HepG2 (cell line): ENCODE data around the gene VSIG10L. TPM values are rescaled to one million over a fixed set of nuclear protein-coding genes. Genes with fewer than 3 reads are reported as not detected.

Source experiments
- ATAC-seq: fragments of 200-7000 bp; cut with Tn5 transposase; 3 replicates; pipeline ENCODE4 v1.9.1; 2020; ENCODE audit warnings: mild to moderate bottlenecking, moderate library complexity
- BruUV-seq: library from RNA; stranded (reverse); fragments of 400-500 nt; replicated peaks from 2 replicates; lab custom pipeline; 2021; lab: Mats Ljungman, UMichigan
- CTCF ChIA-PET: fragments of 300-600 bp; formaldehyde crosslinking; extraction: SDS; loops from one replicate; lab custom pipeline; 2021; ENCODE audit warnings: low total read pairs, inconsistent platforms, low intra/inter-chr PET ratio; lab: Yijun Ruan, JAX
- POLR2A ChIA-PET: fragments of 350-600 bp; sonication (Branson Sonifier 250); formaldehyde crosslinking; loops from one replicate; lab custom pipeline; 2020; ENCODE audit warnings: antibody characterized with exemption, inconsistent platforms; lab: Yijun Ruan, JAX
- DNase-seq: peaks from one replicate; pipeline ENCODE4 v3.0.0-alpha.2; 2015; ENCODE audit warnings: low spot score
- FAIRE-seq: peaks from 3 replicates; lab custom pipeline; 2011; peaks lifted over from hg19 to GRCh38; lab: Jason Lieb, UNC
- H2AFZ ChIP-seq: one replicate; pipeline ENCODE4 v1.6.1; 2011; ENCODE audit warnings: low read length, inconsistent platforms
- H3K27ac ChIP-seq: fragments of 300-600 bp; 3 replicates; pipeline ENCODE4 v1.8.0; 2011; ENCODE audit warnings: mixed run types, mild to moderate bottlenecking, mixed read lengths, low read length, inconsistent platforms; ENCODE audit not compliant: insufficient read depth; ENCODE audit errors: extremely low read length
- H3K27me3 ChIP-seq, 2 experiments: fragments of 200-600 bp in 1 of 2; 2 replicates in 1 of 2; 3 replicates in 1 of 2; pipeline versions ENCODE4 v1.6.0 to v1.8.0; 2011; ENCODE audit warnings: low read length in 2 of 2, mild to moderate bottlenecking in 2 of 2, moderate library complexity in 2 of 2, inconsistent platforms in 1 of 2; ENCODE audit not compliant: insufficient read depth in 2 of 2, control insufficient read depth in 1 of 2
- H3K36me3 ChIP-seq, 2 experiments: fragments of 200-600 bp in 1 of 2; replicated peaks in 1 of 2; 2 replicates in 1 of 2; 3 replicates in 1 of 2; pipeline versions ENCODE4 v1.5.1 to v1.8.0; 2011; ENCODE audit warnings: low read length in 2 of 2, inconsistent platforms in 1 of 2; ENCODE audit not compliant: insufficient read depth in 2 of 2, control insufficient read depth in 1 of 2
- H3K4me1 ChIP-seq: 2 replicates; pipeline ENCODE4 v1.5.1; 2012; ENCODE audit warnings: low read length, inconsistent platforms; ENCODE audit not compliant: insufficient read depth
- H3K4me2 ChIP-seq: 2 replicates; pipeline ENCODE4 v1.6.0; 2011; ENCODE audit warnings: low read depth, low read length, inconsistent platforms
- H3K4me3 ChIP-seq, 3 experiments: fragments of 200-600 bp in 1 of 3; sonication (generic), shearing (Covaris generic) in 1 of 3; replicated peaks in 1 of 3; 2 replicates each; pipeline ENCODE4 v1.5.1; 2011 to 2016; ENCODE audit warnings: low read length in 3 of 3, inconsistent platforms in 2 of 3, low read depth in 2 of 3, mild to moderate bottlenecking in 2 of 3, control low read depth in 1 of 3, mixed read lengths in 1 of 3; ENCODE audit not compliant: insufficient read depth in 1 of 3
- H3K79me2 ChIP-seq: one replicate; pipeline ENCODE4 v1.6.1; 2011; ENCODE audit warnings: low read length, inconsistent platforms; ENCODE audit not compliant: insufficient read depth
- H3K9ac ChIP-seq: 2 replicates; pipeline ENCODE4 v1.6.0; 2011; ENCODE audit warnings: mild to moderate bottlenecking, low read depth, low read length, inconsistent platforms; ENCODE audit not compliant: insufficient read depth
- H3K9me3 ChIP-seq: 2 replicates; pipeline ENCODE4 v1.5.1; 2012; ENCODE audit warnings: mild to moderate bottlenecking, low read length
- H4K20me1 ChIP-seq: 2 replicates; pipeline ENCODE4 v1.6.0; 2011; ENCODE audit warnings: inconsistent platforms, mild to moderate bottlenecking, low read length, moderate library complexity; ENCODE audit not compliant: insufficient read depth
- AHDC1 ChIP-seq: sonication (generic); formaldehyde crosslinking; IDR thresholded peaks from 2 replicates; pipeline ENCODE4 v1.5.1; 2020; ENCODE audit warnings: mild to moderate bottlenecking, missing genetic modification reagents, borderline replicate concordance
- KLF12 ChIP-seq: sonication (generic); formaldehyde crosslinking; IDR thresholded peaks from 2 replicates; pipeline ENCODE4 v1.4.0; 2020; ENCODE audit warnings: missing genetic modification reagents, borderline replicate concordance
- POGZ ChIP-seq: sonication (generic); formaldehyde crosslinking; IDR thresholded peaks from 2 replicates; pipeline ENCODE4 v1.4.0; 2020; ENCODE audit warnings: mild to moderate bottlenecking, missing genetic modification reagents
- SALL1 ChIP-seq: sonication (generic); formaldehyde crosslinking; IDR thresholded peaks from 2 replicates; pipeline ENCODE4 v1.8.0; 2022; ENCODE audit warnings: mild to moderate bottlenecking, missing genetic modification reagents
- SAP130 ChIP-seq: IDR thresholded peaks from 2 replicates; pipeline ENCODE4 v1.6.1; 2016; ENCODE audit warnings: low read depth
- SOX5 ChIP-seq: IDR thresholded peaks from 2 replicates; pipeline ENCODE4 v1.6.1; 2016; ENCODE audit warnings: borderline replicate concordance
- WGBS: methylation state at CpG from one replicate; pipeline ENCODE4 v1.1.6; 2017; ENCODE audit warnings: low lambda C conversion rate; 5-methylcytosine and 5-hydroxymethylcytosine counted together
- in situ Hi-C: cut with HindIII; loops from 2 replicates; pipeline ENCODE4 v1.10.0; 2017; ENCODE audit warnings: low pct_unique_long_range_greater_than_20kb; ENCODE audit not compliant: extremely low pct_ligation_motif_present
- intact Hi-C: fragments of 100-400 bp; cut with micrococcal nuclease; formaldehyde crosslinking; loops from one replicate; pipeline ENCODE4 v1.10.0; 2022; ENCODE audit not compliant: unreplicated experiment
- polyA plus RNA-seq, 8 experiments: library from polyadenylated mRNA; depleted of rRNA in 3 of 8; stranded (reverse) in 7 of 8; unstranded in 1 of 8; fragments of >200 nt; fragmentation: Illumina TruSeq in 4 of 8; extraction: Trizol in 4 of 8; gene quantifications; 2 replicates each; pipeline versions ENCODE4 v1.2.1 to v1.2.3, GENCODE V29; 2011 to 2016; ENCODE audit warnings: low read depth in 4 of 8, missing spikeins in 1 of 8, mixed read lengths in 1 of 8; ENCODE audit not compliant: insufficient read depth in 1 of 8
- total RNA-seq, 5 experiments: library from RNA; depleted of rRNA; stranded (reverse); fragments of >200 nt; fragmentation: Illumina TruSeq; extraction: Trizol; gene quantifications; 2 replicates each; pipeline ENCODE4 v1.2.3, GENCODE V29; 2016; ENCODE audit warnings: low read depth in 1 of 5
- TF ChIP-seq, protein P1 (sequence below), 2 experiments: fragments of 450-650 bp in 1 of 2; sonication (generic) in 1 of 2; formaldehyde crosslinking in 1 of 2; IDR thresholded peaks; 2 replicates each; pipeline versions ENCODE4 v1.6.1 to v1.8.0; 2016 to 2022; ENCODE audit warnings: antibody characterized with exemption in 1 of 2, mild to moderate bottlenecking in 1 of 2, missing genetic modification reagents in 1 of 2

The VSIG10L gene
- total and polyA plus RNA-seq, 2 of the 13 experiments (the other 11 are each of a cell fraction or from before 2014, with no cell fraction given), result 2.7 to 8.5 TPM

- TF ChIP-seq, protein P1, sequence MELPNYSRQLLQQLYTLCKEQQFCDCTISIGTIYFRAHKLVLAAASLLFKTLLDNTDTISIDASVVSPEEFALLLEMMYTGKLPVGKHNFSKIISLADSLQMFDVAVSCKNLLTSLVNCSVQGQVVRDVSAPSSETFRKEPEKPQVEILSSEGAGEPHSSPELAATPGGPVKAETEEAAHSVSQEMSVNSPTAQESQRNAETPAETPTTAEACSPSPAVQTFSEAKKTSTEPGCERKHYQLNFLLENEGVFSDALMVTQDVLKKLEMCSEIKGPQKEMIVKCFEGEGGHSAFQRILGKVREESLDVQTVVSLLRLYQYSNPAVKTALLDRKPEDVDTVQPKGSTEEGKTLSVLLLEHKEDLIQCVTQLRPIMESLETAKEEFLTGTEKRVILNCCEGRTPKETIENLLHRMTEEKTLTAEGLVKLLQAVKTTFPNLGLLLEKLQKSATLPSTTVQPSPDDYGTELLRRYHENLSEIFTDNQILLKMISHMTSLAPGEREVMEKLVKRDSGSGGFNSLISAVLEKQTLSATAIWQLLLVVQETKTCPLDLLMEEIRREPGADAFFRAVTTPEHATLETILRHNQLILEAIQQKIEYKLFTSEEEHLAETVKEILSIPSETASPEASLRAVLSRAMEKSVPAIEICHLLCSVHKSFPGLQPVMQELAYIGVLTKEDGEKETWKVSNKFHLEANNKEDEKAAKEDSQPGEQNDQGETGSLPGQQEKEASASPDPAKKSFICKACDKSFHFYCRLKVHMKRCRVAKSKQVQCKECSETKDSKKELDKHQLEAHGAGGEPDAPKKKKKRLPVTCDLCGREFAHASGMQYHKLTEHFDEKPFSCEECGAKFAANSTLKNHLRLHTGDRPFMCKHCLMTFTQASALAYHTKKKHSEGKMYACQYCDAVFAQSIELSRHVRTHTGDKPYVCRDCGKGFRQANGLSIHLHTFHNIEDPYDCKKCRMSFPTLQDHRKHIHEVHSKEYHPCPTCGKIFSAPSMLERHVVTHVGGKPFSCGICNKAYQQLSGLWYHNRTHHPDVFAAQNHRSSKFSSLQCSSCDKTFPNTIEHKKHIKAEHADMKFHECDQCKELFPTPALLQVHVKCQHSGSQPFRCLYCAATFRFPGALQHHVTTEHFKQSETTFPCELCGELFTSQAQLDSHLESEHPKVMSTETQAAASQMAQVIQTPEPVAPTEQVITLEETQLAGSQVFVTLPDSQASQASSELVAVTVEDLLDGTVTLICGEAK (IDR thresholded peaks at IDR 0.05), result no peak
- TF ChIP-seq, protein P1 (CRISPR knock-in tag; IDR thresholded peaks at IDR 0.05), result no peak
Measured at GRCh38 chr19:51389143-51389542, 47.2 kb upstream of the VSIG10L start (continued).

- DNase-seq (peak; percentile 59), ATAC-seq (peak; percentile 51), FAIRE-seq (no peak)
- in situ Hi-C loops, result no loop called here
- no peaks in the 10 kb centered on the region for H4K20me1 ChIP-seq
- H3K27me3 ChIP-seq, result peaks cover 0 to 2% of the 10 kb centered on the region in 2 experiments; a peak in 1 of 5 replicates
- H3K27ac ChIP-seq, result peak within 1 kb of the TSS; percentile 29
- no TSS peak for BruUV-seq
- H3K4me1 ChIP-seq, result peaks cover 46% of the 10 kb centered on the region
- H2AFZ ChIP-seq, result no peak within 1 kb of the TSS
- no peaks in the 10 kb centered on the region for H3K36me3 ChIP-seq
- H3K9ac ChIP-seq, result peak within 1 kb of the TSS; percentile 59; the same call in 1 of the 2 replicates
- H3K4me3 ChIP-seq, result peak within 1 kb of the TSS in 2 of 3 experiments; percentile 41 to 62; a peak in 4 of 6 replicates
- no peaks in the 10 kb centered on the region for H3K9me3 ChIP-seq
- ChIA-PET POLR2A (interaction anchor here (0.8 to 4.1 kb wide), 10 partner anchors 8 to 48 kb away, joined by 3 to 30 read pairs (median 6); partner anchors contain the start of genes ETFB, NKG7 and VSIG10L), CTCF (no interaction called here)
- 7% methylated on average over 13 of the region's 15 CpGs for WGBS
- intact Hi-C loops, result no loop called here
- peak within 1 kb of the TSS; percentile 73 for H3K4me2 ChIP-seq
- no peaks in the 10 kb centered on the region for H3K79me2 ChIP-seq
- TF ChIP-seq AHDC1 (CRISPR knock-in tag) (0 out of 2 replicates have a peak, but pooled peaks have one; percentile 30), SOX5 (peak; percentile 63; the same call in 1 of the 2 replicates), KLF12 (CRISPR knock-in tag) (no peak), SAP130 (CRISPR knock-in tag) (peak; percentile 70), POGZ (CRISPR knock-in tag) (0 out of 2 replicates have a peak, but pooled peaks have one; percentile 27), SALL1 (CRISPR knock-in tag) (0 out of 2 replicates have a peak, but pooled peaks have one; percentile 34)
Measured at GRCh38 chr19:51387924-51388389, 46.0 kb upstream of the VSIG10L start, which contains the start of gene LIM2. LIM2 (minus strand) TSS chr19:51387974; CDS start chr19:51387443, 531 bp downstream.
